Neural crest cell (in vitro differentiated cells): ENCODE results near the gene GRK4. TPM values are rescaled to one million over a fixed set of nuclear protein-coding genes. Genes with fewer than 3 reads are reported as not detected.
"Not testable (repeated sequence)": the region's sequence is repeated elsewhere in the genome, so short reads cannot be mapped to it uniquely, and the experiment has no call there.

ENCODE experiments used
- DNase-seq: peaks from one replicate; pipeline ENCODE4 v3.0.0; 2021; ENCODE audit warnings: low read depth, mixed read lengths, low spot score
- H3K27ac Mint-ChIP-seq: one replicate; pipeline ENCODE4 v1.8.0; 2021; ENCODE audit warnings: mild to moderate bottlenecking, mixed read lengths; ENCODE audit not compliant: unreplicated experiment
- H3K27me3 Mint-ChIP-seq: 2 replicates; pipeline ENCODE4 v1.8.0; 2021; ENCODE audit warnings: low read depth, mild to moderate bottlenecking, mixed read lengths
- H3K36me3 Mint-ChIP-seq: 2 replicates; pipeline ENCODE4 v1.8.0; 2021; ENCODE audit warnings: low read depth, mild to moderate bottlenecking, mixed read lengths
- H3K4me1 Mint-ChIP-seq: 2 replicates; pipeline ENCODE4 v1.8.0; 2021; ENCODE audit warnings: mixed read lengths
- H3K4me3 Mint-ChIP-seq: one replicate; pipeline ENCODE4 v1.8.0; 2021; ENCODE audit warnings: mild to moderate bottlenecking, mixed read lengths
- H3K9me3 Mint-ChIP-seq: 2 replicates; pipeline ENCODE4 v1.8.0; 2021; ENCODE audit warnings: mixed read lengths
- total RNA-seq: library from RNA; stranded (reverse); gene quantifications from 2 replicates; pipeline ENCODE4 v1.2.1, GENCODE V29; 2021
- TF ChIP-seq, protein P1 (sequence below): fragments of 200-600 bp; sonication (generic); conservative IDR thresholded peaks from 2 replicates; pipeline ENCODE4 v1.5.0; 2021; ENCODE audit warnings: antibody characterized with exemption, mild to moderate bottlenecking

GRK4 gene
- total RNA-seq, 1 donor from 2014 or later = 8.9 TPM

DNA sequence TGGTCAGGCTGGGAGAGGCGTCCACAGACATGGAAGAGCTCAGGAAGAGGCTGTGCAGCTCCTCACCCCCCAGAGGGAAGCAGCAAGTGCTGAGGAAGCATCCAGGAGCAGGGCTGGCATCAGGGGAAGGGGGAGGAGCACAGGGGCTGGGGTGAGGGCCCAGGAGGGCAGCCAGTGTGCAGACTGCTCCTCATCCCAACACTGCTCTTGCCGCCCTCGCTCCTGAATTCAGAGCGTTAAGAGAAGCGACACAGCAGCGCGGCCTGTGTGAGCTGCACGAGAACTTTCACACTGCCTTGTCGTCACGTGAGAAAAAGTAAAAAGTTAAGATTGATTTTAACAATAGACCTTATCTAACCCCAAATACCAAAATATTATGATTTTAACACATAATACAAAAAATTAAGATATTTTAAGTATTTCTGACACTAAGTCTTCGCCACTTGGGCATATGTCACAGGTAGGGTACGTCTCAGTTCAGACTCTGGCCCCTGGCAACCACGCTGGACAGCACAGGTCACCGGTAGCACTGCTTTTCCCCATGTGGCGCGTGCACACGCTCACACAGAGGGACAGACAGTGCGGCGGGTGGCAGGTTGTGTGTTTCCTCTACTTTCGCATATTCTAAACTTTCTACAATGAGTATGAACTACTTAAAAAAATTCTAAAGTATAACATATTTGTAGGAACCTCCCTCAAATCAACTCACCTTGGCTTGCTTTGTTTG is 19.8 kb upstream of the GRK4 start:
- Mint-ChIP-seq H3K27ac (no peak overlapping the region), H3K36me3 (peaks cover 8% of the 10 kb centered on the region), H3K9me3 (no peaks in the 10 kb centered on the region), H3K27me3 (no peaks in the 10 kb centered on the region), H3K4me1 (no peaks in the 10 kb centered on the region), H3K4me3 (peak overlapping the region; percentile 41)
- TF ChIP-seq, protein P1, sequence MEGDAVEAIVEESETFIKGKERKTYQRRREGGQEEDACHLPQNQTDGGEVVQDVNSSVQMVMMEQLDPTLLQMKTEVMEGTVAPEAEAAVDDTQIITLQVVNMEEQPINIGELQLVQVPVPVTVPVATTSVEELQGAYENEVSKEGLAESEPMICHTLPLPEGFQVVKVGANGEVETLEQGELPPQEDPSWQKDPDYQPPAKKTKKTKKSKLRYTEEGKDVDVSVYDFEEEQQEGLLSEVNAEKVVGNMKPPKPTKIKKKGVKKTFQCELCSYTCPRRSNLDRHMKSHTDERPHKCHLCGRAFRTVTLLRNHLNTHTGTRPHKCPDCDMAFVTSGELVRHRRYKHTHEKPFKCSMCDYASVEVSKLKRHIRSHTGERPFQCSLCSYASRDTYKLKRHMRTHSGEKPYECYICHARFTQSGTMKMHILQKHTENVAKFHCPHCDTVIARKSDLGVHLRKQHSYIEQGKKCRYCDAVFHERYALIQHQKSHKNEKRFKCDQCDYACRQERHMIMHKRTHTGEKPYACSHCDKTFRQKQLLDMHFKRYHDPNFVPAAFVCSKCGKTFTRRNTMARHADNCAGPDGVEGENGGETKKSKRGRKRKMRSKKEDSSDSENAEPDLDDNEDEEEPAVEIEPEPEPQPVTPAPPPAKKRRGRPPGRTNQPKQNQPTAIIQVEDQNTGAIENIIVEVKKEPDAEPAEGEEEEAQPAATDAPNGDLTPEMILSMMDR = no peak
- DNase-seq = no peak

DNA sequence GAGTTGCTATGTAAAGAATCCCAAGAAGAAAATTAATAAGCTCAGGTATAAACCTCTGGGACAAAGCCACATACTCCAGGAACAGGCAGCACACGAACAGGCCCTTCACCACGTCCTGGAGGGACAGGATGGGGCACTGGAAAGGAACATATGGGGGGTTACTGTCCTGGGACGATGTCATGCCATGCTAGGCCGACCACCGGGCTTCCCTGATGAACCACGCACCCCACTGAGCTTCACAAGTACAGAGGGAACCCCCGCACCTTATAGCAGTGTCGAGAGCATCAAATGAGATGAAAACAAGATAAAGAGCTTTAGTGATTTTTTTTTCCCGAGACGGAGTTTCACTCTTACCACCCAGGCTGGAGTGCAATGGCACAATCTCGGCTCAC is 19.3 kb upstream of the GRK4 start:
- H3K4me1 Mint-ChIP-seq = no peaks in the 10 kb centered on the region
- no peaks in the 10 kb centered on the region for H3K27me3 Mint-ChIP-seq
- no peaks in the 10 kb centered on the region for H3K9me3 Mint-ChIP-seq
- peak overlapping the region; percentile 83 for H3K27ac Mint-ChIP-seq
- TF ChIP-seq, protein P1 = no peak
- H3K4me3 Mint-ChIP-seq = peak overlapping the region; percentile 41
- peaks cover 8% of the 10 kb centered on the region for H3K36me3 Mint-ChIP-seq
- no peak for DNase-seq

DNA sequence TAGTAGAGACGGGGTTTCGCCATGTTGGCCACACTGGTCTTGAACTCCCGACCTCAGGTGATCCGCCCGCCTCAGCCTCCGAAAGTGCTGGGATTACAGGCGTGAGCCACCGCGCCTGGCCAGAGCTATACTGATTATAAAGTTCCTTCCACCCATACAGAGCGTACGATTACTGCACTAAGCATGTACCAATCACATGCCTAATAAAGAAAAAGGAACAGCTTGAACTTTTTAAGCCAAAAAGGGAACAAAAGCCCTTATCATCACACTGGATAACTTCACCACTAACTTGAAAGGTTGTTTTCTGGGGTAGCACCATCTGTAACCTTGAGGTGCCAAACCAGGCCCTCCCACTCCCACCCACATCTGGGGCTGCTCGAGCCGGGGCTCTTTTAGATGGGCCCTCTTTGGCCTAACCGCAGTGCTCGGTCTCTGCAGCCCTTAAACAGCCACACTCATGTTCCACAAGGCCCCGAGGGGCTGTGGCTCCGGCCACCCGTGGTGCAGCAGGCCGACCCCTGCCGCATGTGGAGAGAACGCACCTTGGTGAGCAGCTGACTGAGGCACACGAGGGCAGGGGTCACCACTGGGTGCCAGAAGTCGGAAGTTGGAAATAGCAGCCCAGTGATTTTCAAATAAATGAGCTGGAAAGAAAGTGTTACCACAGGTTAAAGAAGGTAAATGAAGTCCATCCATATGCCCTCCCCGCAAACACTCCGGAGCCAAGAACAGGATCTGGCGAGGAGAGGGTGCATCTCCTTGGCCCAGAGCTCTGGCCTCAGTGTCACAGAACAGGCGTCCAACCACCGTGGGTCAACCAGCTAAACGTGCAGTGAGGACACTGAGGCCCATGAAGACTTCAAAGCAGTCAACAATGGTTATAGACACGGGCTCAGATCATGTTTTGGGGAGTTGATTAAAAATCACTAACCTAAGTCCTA is 18.5 kb upstream of the GRK4 start:
- Mint-ChIP-seq H3K27me3 (no peaks in the 10 kb centered on the region), H3K4me3 (no peak overlapping the region), H3K36me3 (peaks cover 8% of the 10 kb centered on the region), H3K4me1 (no peaks in the 10 kb centered on the region), H3K27ac (no peak overlapping the region), H3K9me3 (no peaks in the 10 kb centered on the region)
- DNase-seq = no peak
- TF ChIP-seq, protein P1 = no peak

DNA sequence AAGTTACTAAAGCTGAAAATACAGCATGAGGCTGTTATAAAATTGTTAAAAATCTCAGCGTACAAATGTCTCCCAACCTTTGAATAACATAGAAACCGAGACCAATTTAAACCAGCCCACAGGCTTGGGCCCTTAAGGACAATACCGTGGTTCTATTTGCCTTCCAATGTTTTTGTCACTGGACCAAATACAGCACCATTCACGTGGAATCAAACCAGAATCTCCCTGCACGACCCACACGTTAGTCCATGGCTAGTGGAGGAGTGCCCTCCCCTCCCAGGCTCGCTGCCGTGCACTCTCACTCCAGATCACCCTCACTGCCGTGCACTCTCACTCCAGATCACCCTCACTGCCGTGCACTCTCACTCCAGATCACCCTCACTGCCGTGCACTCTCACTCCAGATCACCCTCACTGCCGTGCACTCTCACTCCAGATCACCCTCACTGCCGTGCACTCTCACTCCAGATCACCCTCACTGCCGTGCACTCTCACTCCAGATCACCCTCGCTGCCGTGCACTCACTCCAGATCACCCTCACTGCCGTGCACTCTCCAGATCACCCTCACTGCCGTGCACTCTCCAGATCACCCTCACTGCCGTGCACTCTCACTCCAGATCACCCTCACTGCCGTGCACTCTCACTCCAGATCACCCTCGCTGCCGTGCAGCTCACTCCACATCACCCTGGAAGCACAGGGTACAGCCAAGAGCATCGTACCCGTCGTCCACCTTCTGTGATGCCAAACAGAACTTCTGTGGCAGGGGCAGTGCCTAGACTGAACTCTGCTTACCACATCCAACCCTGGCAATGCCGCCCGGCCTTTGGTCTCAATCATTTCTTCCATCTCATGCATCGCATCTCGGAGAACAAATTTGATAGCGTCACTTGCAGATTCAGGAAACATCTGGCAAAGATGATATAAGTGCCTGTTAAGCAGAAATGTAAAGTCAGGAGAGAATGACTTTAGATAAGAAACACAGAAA is 17.5 kb upstream of the GRK4 start:
- DNase-seq, H3K4me3 Mint-ChIP-seq, H3K27me3 Mint-ChIP-seq, H3K4me1 Mint-ChIP-seq, H3K27ac Mint-ChIP-seq, H3K9me3 Mint-ChIP-seq: not testable (repeated sequence)
- H3K36me3 Mint-ChIP-seq = peaks cover 14% of the 10 kb centered on the region

DNA sequence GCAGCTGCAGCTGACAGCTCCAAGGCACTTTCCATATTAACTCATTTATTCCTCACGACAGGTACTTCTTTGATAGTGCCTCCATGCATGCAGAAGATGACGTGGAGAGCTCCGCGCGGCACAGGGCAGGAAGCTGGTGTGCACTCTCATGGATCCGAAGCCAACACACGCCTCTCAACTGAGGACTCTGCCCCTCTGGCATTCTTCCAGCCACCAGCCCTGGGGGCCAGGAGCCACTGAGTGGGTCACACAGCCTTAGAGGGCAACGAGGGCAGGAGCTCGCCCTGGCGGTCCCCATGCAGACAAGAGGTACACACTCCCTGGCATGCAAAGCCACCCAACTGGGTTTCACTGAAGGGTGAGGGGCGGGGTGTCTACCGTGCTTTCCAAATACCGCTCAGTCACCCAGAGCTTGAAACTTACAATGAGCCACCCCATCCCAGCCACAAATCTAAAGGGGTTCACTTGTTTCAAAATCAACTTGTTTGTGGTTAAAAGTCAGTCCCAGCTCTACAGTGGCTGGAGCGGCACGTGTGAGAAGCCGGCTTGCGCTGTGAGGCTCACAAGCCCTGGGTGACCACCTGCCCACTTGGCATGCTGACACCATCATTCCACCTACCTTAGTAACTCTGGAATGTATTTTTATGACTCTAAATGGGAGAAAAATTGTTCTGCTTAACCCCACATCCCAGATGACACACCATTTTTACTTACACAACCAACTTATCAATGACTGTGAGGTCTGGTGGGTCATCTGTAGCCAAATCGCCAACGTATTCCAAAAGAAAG is 16.4 kb upstream of the GRK4 start:
- DNase-seq = no peak
- H3K4me1 Mint-ChIP-seq = no peaks in the 10 kb centered on the region
- no peaks in the 10 kb centered on the region for H3K9me3 Mint-ChIP-seq
- no peak overlapping the region for H3K4me3 Mint-ChIP-seq
- no peak overlapping the region for H3K27ac Mint-ChIP-seq
- no peaks in the 10 kb centered on the region for H3K27me3 Mint-ChIP-seq
- TF ChIP-seq, protein P1 = no peak
- H3K36me3 Mint-ChIP-seq = peaks cover 19% of the 10 kb centered on the region
